ENCODE data around the gene LGR4. TPM values are rescaled to one million over a fixed set of nuclear protein-coding genes. Genes with fewer than 3 reads are reported as not detected.

LGR4 gene
- total RNA-seq, 4 donors from 2014 or later: 5.5 to 37.6 (median 11.8) TPM

DNA sequence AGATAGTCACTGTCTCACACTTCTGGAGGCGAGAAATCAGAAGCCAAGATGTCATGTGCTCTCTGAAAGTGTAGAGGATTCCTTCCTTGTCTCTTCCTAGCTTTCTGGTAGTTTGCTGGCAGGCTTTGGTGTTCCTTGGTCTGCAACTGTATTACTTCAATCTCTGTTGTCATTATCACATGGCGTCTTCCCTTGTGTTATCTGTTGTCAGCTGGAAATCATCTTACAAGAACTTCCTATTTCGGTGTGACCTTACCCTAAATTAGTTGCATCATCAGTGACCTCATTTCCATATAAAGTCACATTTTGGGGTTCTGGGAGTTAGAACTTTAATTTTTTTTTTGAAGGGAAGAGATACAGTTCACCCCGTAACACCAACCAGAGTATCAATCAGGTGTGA lies 37.3 kb upstream of the LGR4 start:
- in situ Hi-C loops (cut with MboI; ENCODE audit: low sequenced_read_pairs in 4 of 4) (loop anchor here in 1 of 4 donors (25.0 kb wide), 1 partner anchor 602 kb away; the partner anchor contains the start of genes KIF18A and METTL15), intact Hi-C loops (cut with DNase I; ENCODE audit: low total_unique reads) (loop anchor here (5.0 kb wide), 1 partner anchor 38 kb away; the partner anchor contains the start of gene LGR4)
- no peak for DNase-seq
- no peaks in the 10 kb centered on the region for H3K36me3 ChIP-seq
- no peaks in the 10 kb centered on the region for H3K27me3 ChIP-seq
- no peak overlapping the region for H3K27ac ChIP-seq
- TF ChIP-seq, protein P1, sequence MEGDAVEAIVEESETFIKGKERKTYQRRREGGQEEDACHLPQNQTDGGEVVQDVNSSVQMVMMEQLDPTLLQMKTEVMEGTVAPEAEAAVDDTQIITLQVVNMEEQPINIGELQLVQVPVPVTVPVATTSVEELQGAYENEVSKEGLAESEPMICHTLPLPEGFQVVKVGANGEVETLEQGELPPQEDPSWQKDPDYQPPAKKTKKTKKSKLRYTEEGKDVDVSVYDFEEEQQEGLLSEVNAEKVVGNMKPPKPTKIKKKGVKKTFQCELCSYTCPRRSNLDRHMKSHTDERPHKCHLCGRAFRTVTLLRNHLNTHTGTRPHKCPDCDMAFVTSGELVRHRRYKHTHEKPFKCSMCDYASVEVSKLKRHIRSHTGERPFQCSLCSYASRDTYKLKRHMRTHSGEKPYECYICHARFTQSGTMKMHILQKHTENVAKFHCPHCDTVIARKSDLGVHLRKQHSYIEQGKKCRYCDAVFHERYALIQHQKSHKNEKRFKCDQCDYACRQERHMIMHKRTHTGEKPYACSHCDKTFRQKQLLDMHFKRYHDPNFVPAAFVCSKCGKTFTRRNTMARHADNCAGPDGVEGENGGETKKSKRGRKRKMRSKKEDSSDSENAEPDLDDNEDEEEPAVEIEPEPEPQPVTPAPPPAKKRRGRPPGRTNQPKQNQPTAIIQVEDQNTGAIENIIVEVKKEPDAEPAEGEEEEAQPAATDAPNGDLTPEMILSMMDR (IDR thresholded peaks at IDR 0.05 in 4 of 5, conservative IDR thresholded peaks at IDR 0.05 in 1 of 5): no peak
- no peak for TF ChIP-seq POLR2A (IDR thresholded peaks at IDR 0.05)
- no peaks in the 10 kb centered on the region for H3K9me3 ChIP-seq
- H3K4me3 ChIP-seq: no peak overlapping the region
- peaks cover 24 to 42% of the 10 kb centered on the region in 2 donors for H3K4me1 ChIP-seq
- ATAC-seq: no peak

DNA sequence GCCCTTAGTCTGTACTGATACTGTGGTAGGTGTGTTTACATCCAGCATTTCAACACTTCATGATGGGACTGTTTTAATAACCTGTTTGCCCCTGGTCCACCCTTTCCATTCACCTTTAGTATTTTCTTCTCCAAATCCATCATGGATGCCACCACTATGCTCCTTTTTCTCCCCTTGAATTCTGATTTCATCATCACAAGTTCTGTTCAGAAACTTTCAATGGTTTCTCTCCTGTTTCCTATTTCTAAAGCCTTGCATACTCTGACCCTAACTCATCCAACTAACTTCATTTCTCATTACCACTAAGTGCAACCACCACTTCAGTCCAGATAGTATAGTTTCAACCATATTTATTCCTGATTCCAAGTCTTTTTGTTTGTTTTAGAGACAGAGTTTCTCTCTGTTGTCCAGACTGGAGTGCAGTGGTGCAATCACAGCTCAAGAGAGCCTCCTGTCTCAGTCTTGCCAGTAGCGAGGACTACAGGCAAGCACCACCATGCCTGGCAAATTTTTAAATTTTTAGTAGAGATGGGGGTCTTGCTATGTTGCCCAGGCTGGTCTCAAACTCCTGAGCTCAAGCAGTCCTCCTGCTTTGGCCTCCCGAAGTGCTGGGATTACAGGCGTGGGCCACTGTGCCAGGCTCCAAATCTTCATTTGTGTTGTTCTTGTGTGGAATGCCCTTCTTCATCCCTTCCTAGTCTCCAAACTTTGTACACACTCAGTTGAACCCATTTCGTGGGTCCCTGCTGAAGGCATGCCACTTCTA lies 35.1 kb upstream of the LGR4 start:
- no peaks in the 10 kb centered on the region for H3K27me3 ChIP-seq
- peak overlapping the region; percentile 84 to 99 (median 94) for H3K4me3 ChIP-seq
- peak overlapping the region in 2 of 4 donors; percentile 94 to 97 for H3K27ac ChIP-seq
- no peak for TF ChIP-seq POLR2A (IDR thresholded peaks at IDR 0.05)
- intact Hi-C loops (cut with DNase I; ENCODE audit: low total_unique reads) (loop anchor here (5.0 kb wide), 1 partner anchor 35 kb away; the partner anchor contains the start of gene LGR4), in situ Hi-C loops (cut with MboI; ENCODE audit: low sequenced_read_pairs in 4 of 4) (loop anchor here in 1 of 4 donors (25.0 kb wide), 1 partner anchor 605 kb away; the partner anchor contains the start of genes KIF18A and METTL15)
- DNase-seq (no peak), ATAC-seq (no peak)
- H3K4me1 ChIP-seq: peaks cover 30 to 35% of the 10 kb centered on the region in 2 donors
- H3K36me3 ChIP-seq: no peaks in the 10 kb centered on the region
- no peaks in the 10 kb centered on the region for H3K9me3 ChIP-seq

DNA sequence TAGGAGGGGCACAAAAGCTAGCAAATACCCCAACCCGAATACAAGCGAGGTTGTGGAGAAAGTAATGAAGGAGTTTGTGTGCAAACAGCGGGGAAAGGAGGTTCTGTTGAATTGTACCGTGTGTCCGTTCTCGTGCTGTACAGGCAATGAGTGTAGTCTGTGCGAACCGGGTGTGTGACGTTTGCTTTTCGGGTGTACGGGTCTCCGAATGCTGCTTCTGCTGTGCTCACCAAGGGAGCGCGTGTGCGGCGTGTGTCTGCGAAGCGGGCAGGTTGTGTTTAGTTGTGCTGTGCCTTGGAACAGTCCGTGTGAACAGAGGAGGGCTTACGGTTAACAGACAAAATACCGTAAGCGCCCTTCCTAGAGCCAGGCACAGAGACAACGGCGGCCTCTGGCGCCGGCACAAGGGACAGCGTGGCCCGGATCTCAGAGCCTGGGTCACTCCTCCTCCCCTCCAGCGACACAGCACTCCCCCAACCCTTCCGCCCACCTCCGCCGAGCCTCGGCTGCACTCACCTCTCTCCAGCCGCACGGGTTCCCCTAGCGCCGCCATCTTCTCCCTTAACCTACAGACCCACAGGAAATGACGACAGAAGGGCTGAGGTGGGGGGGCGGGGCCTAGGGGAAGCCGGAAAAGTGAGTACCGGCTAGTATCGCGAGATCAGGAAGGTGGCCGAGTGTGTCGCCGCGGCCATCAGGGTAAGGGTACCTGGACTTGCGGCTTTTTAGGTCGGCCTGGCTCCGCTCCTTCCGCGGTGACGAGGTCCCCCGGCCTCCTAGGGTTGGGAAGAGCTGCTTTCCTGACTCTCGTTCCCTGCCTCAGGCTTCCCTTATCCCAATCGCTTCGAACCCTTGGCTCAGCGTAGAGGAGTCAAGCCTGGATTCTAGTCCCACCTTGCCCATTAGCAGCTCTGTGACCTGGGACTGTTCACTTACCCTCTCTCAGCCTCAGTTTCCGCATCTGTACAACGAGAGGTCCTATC lies 33.9 kb upstream of the LGR4 start, which contains the start of gene LIN7C:
Gene LIN7C (minus strand): TSS at position 570 of the 983 bp plus-strand sequence. CDS start 17 bp downstream, at position 553.
- in situ Hi-C loops (cut with MboI; ENCODE audit: low sequenced_read_pairs in 4 of 4) (loop anchor here in 1 of 4 donors (25.0 kb wide), 1 partner anchor 606 kb away; the partner anchor contains the start of genes KIF18A and METTL15), intact Hi-C loops (cut with DNase I; ENCODE audit: low total_unique reads) (loop anchor here (1.0 to 5.0 kb wide), 2 partner anchors 34 to 602 kb away; partner anchors contain the start of genes KIF18A, LGR4 and METTL15)
- DNase-seq (peak; percentile 95 to 96), ATAC-seq (peak; percentile 99)
- TF ChIP-seq POLR2A (IDR thresholded peaks at IDR 0.05): peak; percentile 87 to 88
- TF ChIP-seq, protein P1 (IDR thresholded peaks at IDR 0.05 in 4 of 5, conservative IDR thresholded peaks at IDR 0.05 in 1 of 5): no peak
- H3K27me3 ChIP-seq: no peaks in the 10 kb centered on the region
- peaks cover 0 to 3% of the 10 kb centered on the region in 2 donors for H3K36me3 ChIP-seq
- H3K27ac ChIP-seq: peak within 1 kb of the TSS; percentile 93 to 97 (median 94)
- no peaks in the 10 kb centered on the region for H3K9me3 ChIP-seq
- peaks cover 32% of the 10 kb centered on the region in 2 donors for H3K4me1 ChIP-seq
- peak within 1 kb of the TSS; percentile 84 to 99 (median 94) for H3K4me3 ChIP-seq

DNA sequence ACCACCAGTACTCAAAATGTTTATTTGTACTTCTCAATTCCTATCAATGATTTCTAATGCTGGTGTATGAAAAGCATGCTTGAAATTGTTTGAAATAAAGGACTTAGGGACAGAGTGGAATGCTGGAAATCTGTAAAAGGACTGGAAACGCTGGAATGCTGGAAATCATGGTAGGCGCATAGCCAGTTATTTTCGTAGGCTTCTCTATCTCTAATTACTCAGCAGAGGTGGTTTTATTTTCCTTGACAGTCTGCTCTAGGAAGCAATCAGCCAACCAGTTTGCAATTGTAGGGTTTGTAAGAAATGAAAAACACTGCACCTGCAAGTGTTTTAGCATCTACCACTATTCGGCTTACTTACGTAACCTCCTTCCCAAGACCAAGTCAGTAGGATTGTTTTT lies 33.2 kb upstream of the LGR4 start:
- intact Hi-C loops (cut with DNase I; ENCODE audit: low total_unique reads): loop anchor here (1.0 to 5.0 kb wide), 2 partner anchors 33 to 603 kb away; partner anchors contain the start of genes KIF18A, LGR4 and METTL15
- Histone ChIP-seq H3K27ac (peak overlapping the region; percentile 93 to 97 (median 94)), H3K4me1 (peaks cover 32% of the 10 kb centered on the region in 2 donors), H3K27me3 (no peaks in the 10 kb centered on the region), H3K36me3 (peaks cover 0 to 10% of the 10 kb centered on the region in 2 donors), H3K9me3 (no peaks in the 10 kb centered on the region), H3K4me3 (peak overlapping the region; percentile 84 to 99 (median 94))
- in situ Hi-C loops (cut with MboI; ENCODE audit: low sequenced_read_pairs in 4 of 4): loop anchor here in 1 of 4 donors (25.0 kb wide), 1 partner anchor 607 kb away; the partner anchor contains the start of genes KIF18A and METTL15
- TF ChIP-seq, protein P1 (IDR thresholded peaks at IDR 0.05 in 4 of 5, conservative IDR thresholded peaks at IDR 0.05 in 1 of 5): no peak
- TF ChIP-seq POLR2A (IDR thresholded peaks at IDR 0.05): no peak
- ATAC-seq (peak in 1 of 2 donors; percentile 4), DNase-seq (no peak)
